MCF 10A (cell line): ENCODE results near the gene RASL11A. TPM values are rescaled to one million over a fixed set of nuclear protein-coding genes. Genes with fewer than 3 reads are reported as not detected.

Experiments used
- BruUV-seq: library from RNA; stranded (reverse); fragments of 400-500 nt; replicated peaks from 2 replicates; lab custom pipeline; 2021; lab: Mats Ljungman, UMichigan
- CTCF ChIA-PET: fragments of 300-600 bp; sonication (Branson Sonifier 250); formaldehyde crosslinking; extraction: SDS; loops from one replicate; lab custom pipeline; 2021; ENCODE audit warnings: antibody characterized with exemption, inconsistent platforms; lab: Yijun Ruan, JAX
- POLR2A ChIA-PET: fragments of 300-600, 350-650 bp; sonication (Branson Sonifier 250); formaldehyde crosslinking; extraction: SDS; loops from one replicate; lab custom pipeline; 2020; ENCODE audit warnings: antibody characterized with exemption, inconsistent platforms; lab: Yijun Ruan, JAX
- DNase-seq: peaks from one replicate; pipeline ENCODE4 v3.0.0-alpha.2; 2018; ENCODE audit not compliant: unreplicated experiment
- H3K27ac Mint-ChIP-seq: one replicate; pipeline ENCODE4 v1.8.0; 2022; ENCODE audit warnings: mild to moderate bottlenecking, low read depth, mixed read lengths; ENCODE audit not compliant: unreplicated experiment
- H3K27me3 Mint-ChIP-seq: one replicate; pipeline ENCODE4 v1.8.0; 2022; ENCODE audit warnings: mixed read lengths; ENCODE audit not compliant: insufficient read depth, unreplicated experiment
- H3K36me3 Mint-ChIP-seq: one replicate; pipeline ENCODE4 v1.8.0; 2022; ENCODE audit warnings: mild to moderate bottlenecking, moderate library complexity, mixed read lengths; ENCODE audit not compliant: insufficient read depth, unreplicated experiment
- H3K4me1 Mint-ChIP-seq: one replicate; pipeline ENCODE4 v1.8.0; 2022; ENCODE audit warnings: mixed read lengths; ENCODE audit not compliant: insufficient read depth, unreplicated experiment
- H3K4me3 Mint-ChIP-seq: one replicate; pipeline ENCODE4 v1.8.0; 2022; ENCODE audit warnings: mild to moderate bottlenecking, moderate library complexity, mixed read lengths; ENCODE audit not compliant: unreplicated experiment
- H3K9me3 Mint-ChIP-seq: one replicate; pipeline ENCODE4 v1.8.0; 2022; ENCODE audit warnings: mixed read lengths; ENCODE audit not compliant: unreplicated experiment
- intact Hi-C: fragments of 100-400 bp; cut with micrococcal nuclease; formaldehyde crosslinking; loops from 2 replicates; pipeline ENCODE4 v1.14.1; 2022
- total RNA-seq: library from RNA; stranded (reverse); gene quantifications from 2 replicates; pipeline ENCODE4 v1.2.3, GENCODE V29; 2022
- TF ChIP-seq, protein P1 (sequence below): fragments of 200-600 bp; IDR thresholded peaks from one replicate; pipeline ENCODE4 v1.8.0; 2022; ENCODE audit warnings: antibody characterized with exemption, mild to moderate bottlenecking; ENCODE audit not compliant: unreplicated experiment

RASL11A gene
- total RNA-seq, 1 experiment from 2014 or later: 0.98 TPM

DNA sequence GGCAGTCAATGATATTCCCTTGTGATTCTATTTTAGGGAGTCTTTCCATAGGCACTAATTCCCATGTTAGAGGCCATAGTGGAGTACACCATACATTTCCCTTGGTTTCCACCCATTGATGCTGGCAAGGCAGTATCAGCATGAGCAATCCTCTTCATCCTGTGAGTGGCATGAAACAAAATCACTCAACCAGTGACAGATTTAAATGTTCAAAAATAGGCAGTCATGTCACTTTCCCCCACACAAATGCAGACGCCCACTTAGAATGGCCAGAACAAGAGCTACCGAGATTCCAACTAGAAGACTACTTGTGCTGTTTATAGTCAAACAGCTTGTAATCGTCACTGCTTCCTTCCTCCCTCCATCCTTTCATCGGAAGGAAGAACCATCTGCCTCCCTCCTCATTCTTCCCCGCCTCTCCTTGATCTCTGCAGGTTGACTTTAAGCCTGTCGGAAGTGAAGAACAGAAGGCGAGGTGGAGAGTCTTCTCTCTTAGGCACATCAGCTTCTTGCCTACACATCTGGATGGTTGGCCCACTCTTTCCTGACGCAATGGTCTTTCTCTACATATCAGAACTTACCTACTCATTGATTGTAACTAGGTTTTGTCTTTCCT lies 22.6 kb downstream of the RASL11A start:
- intact Hi-C loops: no loop called here
- DNase-seq: no peak
- Mint-ChIP-seq H3K27me3 (peaks cover 38% of the 10 kb centered on the region), H3K4me1 (no peaks in the 10 kb centered on the region), H3K27ac (no peak overlapping the region), H3K9me3 (no peaks in the 10 kb centered on the region), H3K4me3 (no peak overlapping the region), H3K36me3 (no peaks in the 10 kb centered on the region)
- CTCF ChIA-PET: interaction anchor here (0.6 kb wide), 1 partner anchor 49 kb away, joined by 4 read pairs; no protein-coding TSS in a partner anchor
- BruUV-seq: no TSS peak
- TF ChIP-seq, protein P1, sequence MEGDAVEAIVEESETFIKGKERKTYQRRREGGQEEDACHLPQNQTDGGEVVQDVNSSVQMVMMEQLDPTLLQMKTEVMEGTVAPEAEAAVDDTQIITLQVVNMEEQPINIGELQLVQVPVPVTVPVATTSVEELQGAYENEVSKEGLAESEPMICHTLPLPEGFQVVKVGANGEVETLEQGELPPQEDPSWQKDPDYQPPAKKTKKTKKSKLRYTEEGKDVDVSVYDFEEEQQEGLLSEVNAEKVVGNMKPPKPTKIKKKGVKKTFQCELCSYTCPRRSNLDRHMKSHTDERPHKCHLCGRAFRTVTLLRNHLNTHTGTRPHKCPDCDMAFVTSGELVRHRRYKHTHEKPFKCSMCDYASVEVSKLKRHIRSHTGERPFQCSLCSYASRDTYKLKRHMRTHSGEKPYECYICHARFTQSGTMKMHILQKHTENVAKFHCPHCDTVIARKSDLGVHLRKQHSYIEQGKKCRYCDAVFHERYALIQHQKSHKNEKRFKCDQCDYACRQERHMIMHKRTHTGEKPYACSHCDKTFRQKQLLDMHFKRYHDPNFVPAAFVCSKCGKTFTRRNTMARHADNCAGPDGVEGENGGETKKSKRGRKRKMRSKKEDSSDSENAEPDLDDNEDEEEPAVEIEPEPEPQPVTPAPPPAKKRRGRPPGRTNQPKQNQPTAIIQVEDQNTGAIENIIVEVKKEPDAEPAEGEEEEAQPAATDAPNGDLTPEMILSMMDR: no peak
- POLR2A ChIA-PET: interaction anchor here (0.6 kb wide), 1 partner anchor 294 kb away, joined by 3 read pairs; no protein-coding TSS in a partner anchor

DNA sequence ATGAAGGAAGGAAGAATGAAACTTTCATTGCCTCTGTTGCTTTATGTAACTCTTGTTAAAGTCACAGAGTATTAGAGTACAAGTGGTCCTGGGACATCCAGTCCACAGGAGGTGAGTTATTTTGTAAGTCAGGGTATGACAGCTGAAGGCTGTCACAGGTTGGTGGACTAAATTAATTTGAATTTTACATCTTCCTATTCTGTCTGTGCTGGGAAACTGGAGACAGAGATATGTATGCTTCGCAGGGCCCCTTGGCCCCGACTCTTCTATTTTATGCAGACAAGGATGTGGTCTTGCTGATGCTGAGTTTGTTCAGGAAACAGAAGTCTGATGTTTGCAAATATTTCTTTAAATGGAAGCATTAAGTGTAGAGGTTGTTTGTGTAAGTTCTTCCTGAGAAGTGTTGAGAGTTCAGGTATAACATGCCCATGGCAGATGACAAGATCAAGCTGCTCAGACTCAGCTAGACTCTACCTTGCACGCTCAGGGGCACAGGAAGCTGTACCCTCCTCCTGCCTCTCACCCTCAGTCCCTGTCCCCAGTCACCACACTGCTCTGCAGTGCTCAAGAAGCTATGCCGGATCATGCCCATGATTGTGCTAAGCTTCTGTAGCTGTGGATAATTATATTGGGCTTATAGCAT lies 23.4 kb downstream of the RASL11A start:
- BruUV-seq: no TSS peak
- H3K4me3 Mint-ChIP-seq: no peak overlapping the region
- intact Hi-C loops: no loop called here
- no peaks in the 10 kb centered on the region for H3K9me3 Mint-ChIP-seq
- H3K36me3 Mint-ChIP-seq: no peaks in the 10 kb centered on the region
- no peaks in the 10 kb centered on the region for H3K4me1 Mint-ChIP-seq
- POLR2A ChIA-PET: interaction anchor here (0.6 kb wide), 1 partner anchor 295 kb away, joined by 3 read pairs; no protein-coding TSS in a partner anchor
- no peak for DNase-seq
- H3K27me3 Mint-ChIP-seq: peaks cover 42% of the 10 kb centered on the region
- no peak overlapping the region for H3K27ac Mint-ChIP-seq
- CTCF ChIA-PET: no interaction called here
- TF ChIP-seq, protein P1: no peak

DNA sequence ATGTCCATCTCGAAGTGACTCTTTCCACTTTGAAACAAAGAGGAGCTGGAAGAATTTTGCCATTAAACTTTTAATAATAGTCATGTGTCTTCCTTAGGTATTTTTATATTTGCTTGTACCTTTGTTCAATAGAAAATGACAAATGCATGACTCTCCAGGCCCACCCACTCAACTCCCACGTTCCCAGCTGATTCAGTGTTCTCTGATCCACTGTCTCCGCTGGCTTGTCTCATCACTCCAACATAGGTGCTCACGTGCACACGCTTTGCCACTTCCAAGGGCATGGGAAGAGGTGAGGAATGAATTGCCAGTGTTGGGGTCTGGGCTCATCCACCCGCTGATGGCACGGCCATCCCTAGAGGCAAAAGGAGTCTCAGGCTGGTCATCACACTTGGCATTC lies 24.5 kb downstream of the RASL11A start:
- H3K4me1 Mint-ChIP-seq: no peaks in the 10 kb centered on the region
- DNase-seq: no peak
- intact Hi-C loops: no loop called here
- H3K27ac Mint-ChIP-seq: no peak overlapping the region
- POLR2A ChIA-PET: no interaction called here
- BruUV-seq: no TSS peak
- H3K27me3 Mint-ChIP-seq: peaks cover 42% of the 10 kb centered on the region
- CTCF ChIA-PET: interaction anchor here (0.6 kb wide), 1 partner anchor 29 kb away, joined by 3 read pairs; no protein-coding TSS in a partner anchor
- no peaks in the 10 kb centered on the region for H3K9me3 Mint-ChIP-seq
- H3K36me3 Mint-ChIP-seq: no peaks in the 10 kb centered on the region
- TF ChIP-seq, protein P1: no peak
- no peak overlapping the region for H3K4me3 Mint-ChIP-seq

DNA sequence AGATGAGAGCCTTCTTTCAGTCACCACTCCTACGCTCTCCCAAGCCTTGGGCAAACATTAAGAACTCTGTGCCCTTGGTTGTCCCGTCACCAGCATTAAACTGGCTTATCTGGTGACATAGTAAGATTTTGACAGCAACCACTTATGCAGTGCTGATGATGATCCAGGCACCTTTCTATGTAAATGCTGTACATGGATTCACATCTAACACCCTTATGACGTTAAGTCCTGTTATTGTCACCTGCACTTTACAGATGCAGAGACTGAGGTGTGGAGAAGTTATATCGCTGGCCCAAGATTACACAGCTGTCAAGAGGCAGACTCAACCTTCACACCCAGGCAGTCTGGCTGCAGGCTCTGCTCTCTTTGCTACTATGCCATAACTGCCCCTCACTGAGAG lies 25.0 kb downstream of the RASL11A start:
- H3K4me1 Mint-ChIP-seq: no peaks in the 10 kb centered on the region
- POLR2A ChIA-PET: no interaction called here
- no TSS peak for BruUV-seq
- no peaks in the 10 kb centered on the region for H3K9me3 Mint-ChIP-seq
- DNase-seq: no peak
- CTCF ChIA-PET: no interaction called here
- TF ChIP-seq, protein P1: no peak
- H3K27ac Mint-ChIP-seq: no peak overlapping the region
- no peaks in the 10 kb centered on the region for H3K36me3 Mint-ChIP-seq
- no peak overlapping the region for H3K4me3 Mint-ChIP-seq
- H3K27me3 Mint-ChIP-seq: peaks cover 42% of the 10 kb centered on the region
- intact Hi-C loops: no loop called here
